Skeletal muscle satellite cell (primary cell): ENCODE measurements around the gene ZNF420. TPM values are rescaled to one million over a fixed set of nuclear protein-coding genes. Genes with fewer than 3 reads are reported as not detected.
"Not testable (repeated sequence)": the region's sequence is repeated elsewhere in the genome, so short reads cannot be mapped to it uniquely, and the experiment has no call there.

ENCODE experiments used
- H3K27me3 ChIP-seq: 2 replicates; pipeline ENCODE4 v1.7.0; 2013; ENCODE audit warnings: low read length; ENCODE audit not compliant: control insufficient read depth, insufficient read depth
- H3K36me3 ChIP-seq: 2 replicates; pipeline ENCODE4 v1.7.0; 2013; ENCODE audit warnings: mild to moderate bottlenecking, control low read depth, low read length; ENCODE audit not compliant: insufficient read depth
- H3K4me1 ChIP-seq: 2 replicates; pipeline ENCODE4 v1.7.0; 2013; ENCODE audit warnings: low read length; ENCODE audit not compliant: control insufficient read depth, insufficient read depth
- H3K4me2 ChIP-seq: 2 replicates; pipeline ENCODE4 v1.7.0; 2013; ENCODE audit warnings: mild to moderate bottlenecking, low read length
- H3K4me3 ChIP-seq: 2 replicates; pipeline ENCODE4 v1.7.0; 2013; ENCODE audit warnings: low read length
- H3K9ac ChIP-seq: 2 replicates; pipeline ENCODE4 v1.7.0; 2013; ENCODE audit warnings: mild to moderate bottlenecking, low read depth, low read length, moderate library complexity
- H3K9me3 ChIP-seq: replicated peaks from 2 replicates; pipeline ENCODE4 v1.7.0; 2013; ENCODE audit warnings: mild to moderate bottlenecking, control low read depth, low read length
- total RNA-seq: library from RNA; depleted of rRNA; stranded (reverse); fragments of >200 nt; gene quantifications from 2 replicates; pipeline ENCODE4 v1.2.3, GENCODE V29; 2012; rRNA removed

Gene ZNF420
- 5.0 and 5.1 TPM in 2 replicates for total RNA-seq

- Histone ChIP-seq H3K9ac (peak within 1 kb of the TSS; percentile 85), H3K27me3 (no peaks in the 10 kb centered on the region), H3K4me2 (peak within 1 kb of the TSS; percentile 93), H3K9me3 (no peaks in the 10 kb centered on the region), H3K4me3 (peak within 1 kb of the TSS; percentile 96), H3K36me3 (no peaks in the 10 kb centered on the region), H3K4me1 (peaks cover 5% of the 10 kb centered on the region)
Observed at GRCh38 chr19:37077934-37078716, at the start of gene ZNF420. Gene ZNF420, plus strand, starts transcription at chr19:37078433. Its CDS starts 10,686 bp downstream, at chr19:37089119.

- no peaks in the 10 kb centered on the region for H3K9me3 ChIP-seq
- H3K4me1 ChIP-seq = no peaks in the 10 kb centered on the region
- no peak overlapping the region for H3K4me2 ChIP-seq
- no peak overlapping the region for H3K9ac ChIP-seq
- H3K27me3 ChIP-seq = no peaks in the 10 kb centered on the region
- no peak overlapping the region for H3K4me3 ChIP-seq
- H3K36me3 ChIP-seq = no peaks in the 10 kb centered on the region
Observed at GRCh38 chr19:37045140-37045539, 33.1 kb upstream of the ZNF420 start.

- no peak overlapping the region for H3K4me2 ChIP-seq
- peaks cover 32% of the 10 kb centered on the region for H3K9me3 ChIP-seq
- no peaks in the 10 kb centered on the region for H3K27me3 ChIP-seq
- H3K9ac ChIP-seq = no peak overlapping the region
- H3K4me3 ChIP-seq = no peak overlapping the region
- H3K4me1 ChIP-seq = no peaks in the 10 kb centered on the region
- H3K36me3 ChIP-seq = no peaks in the 10 kb centered on the region
Observed at GRCh38 chr19:37055330-37055729, 22.9 kb upstream of the ZNF420 start.

- Histone ChIP-seq H3K4me2 (no peak overlapping the region), H3K27me3 (no peaks in the 10 kb centered on the region), H3K9me3 (peaks cover 38% of the 10 kb centered on the region), H3K4me3 (no peak overlapping the region), H3K36me3 (no peaks in the 10 kb centered on the region), H3K4me1 (no peaks in the 10 kb centered on the region), H3K9ac (no peak overlapping the region)
Observed at GRCh38 chr19:37056776-37057175, 21.5 kb upstream of the ZNF420 start.

GRCh38 chr19:37059142-37059541, 19.1 kb upstream of the ZNF420 start:
- Histone ChIP-seq H3K4me2 (no peak overlapping the region), H3K4me1 (no peaks in the 10 kb centered on the region), H3K9ac (no peak overlapping the region), H3K4me3 (no peak overlapping the region), H3K9me3 (peaks cover 38% of the 10 kb centered on the region), H3K27me3 (no peaks in the 10 kb centered on the region), H3K36me3 (no peaks in the 10 kb centered on the region)

- not testable (repeated sequence) for H3K4me1 ChIP-seq, H3K9ac ChIP-seq, H3K36me3 ChIP-seq, H3K4me2 ChIP-seq, H3K27me3 ChIP-seq, H3K9me3 ChIP-seq, H3K4me3 ChIP-seq
Observed at GRCh38 chr19:37064886-37065285, 13.3 kb upstream of the ZNF420 start.

GRCh38 chr19:37074111-37074510, 4.1 kb upstream of the ZNF420 start:
- Histone ChIP-seq H3K36me3 (no peaks in the 10 kb centered on the region), H3K4me2 (no peak overlapping the region), H3K9me3 (no peaks in the 10 kb centered on the region), H3K9ac (no peak overlapping the region), H3K27me3 (no peaks in the 10 kb centered on the region), H3K4me1 (peaks cover 2% of the 10 kb centered on the region), H3K4me3 (no peak overlapping the region)

- no peak overlapping the region for H3K4me3 ChIP-seq
- no peaks in the 10 kb centered on the region for H3K36me3 ChIP-seq
- H3K4me2 ChIP-seq = no peak overlapping the region
- H3K9ac ChIP-seq = no peak overlapping the region
- no peaks in the 10 kb centered on the region for H3K9me3 ChIP-seq
- H3K4me1 ChIP-seq = peaks cover 5% of the 10 kb centered on the region
- H3K27me3 ChIP-seq = no peaks in the 10 kb centered on the region
Observed at GRCh38 chr19:37074819-37075362, 3.3 kb upstream of the ZNF420 start.

- not testable (repeated sequence) for H3K36me3 ChIP-seq, H3K4me2 ChIP-seq, H3K9me3 ChIP-seq, H3K4me1 ChIP-seq, H3K27me3 ChIP-seq, H3K4me3 ChIP-seq, H3K9ac ChIP-seq
Observed at GRCh38 chr19:37076524-37076923, 1.7 kb upstream of the ZNF420 start.

- H3K4me1 ChIP-seq = peaks cover 5% of the 10 kb centered on the region
- peak overlapping the region; percentile 96 for H3K4me3 ChIP-seq
- H3K36me3 ChIP-seq = no peaks in the 10 kb centered on the region
- no peaks in the 10 kb centered on the region for H3K27me3 ChIP-seq
- H3K4me2 ChIP-seq = peak overlapping the region; percentile 93
- peak overlapping the region; percentile 85 for H3K9ac ChIP-seq
- no peaks in the 10 kb centered on the region for H3K9me3 ChIP-seq
Observed at GRCh38 chr19:37077501-37077933, 716 bp upstream of the ZNF420 start.

- H3K4me2 ChIP-seq = peak overlapping the region; percentile 93
- H3K36me3 ChIP-seq = no peaks in the 10 kb centered on the region
- peaks cover 5% of the 10 kb centered on the region for H3K4me1 ChIP-seq
- H3K27me3 ChIP-seq = no peaks in the 10 kb centered on the region
- peak overlapping the region; percentile 96 for H3K4me3 ChIP-seq
- H3K9me3 ChIP-seq = no peaks in the 10 kb centered on the region
- H3K9ac ChIP-seq = peak overlapping the region; percentile 85
Observed at GRCh38 chr19:37078717-37079032, 442 bp downstream of the ZNF420 start.

- peak overlapping the region; percentile 93 for H3K4me2 ChIP-seq
- H3K4me3 ChIP-seq = peak overlapping the region; percentile 96
- H3K9me3 ChIP-seq = no peaks in the 10 kb centered on the region
- H3K4me1 ChIP-seq = peaks cover 5% of the 10 kb centered on the region
- H3K9ac ChIP-seq = peak overlapping the region; percentile 85
- H3K27me3 ChIP-seq = no peaks in the 10 kb centered on the region
- no peaks in the 10 kb centered on the region for H3K36me3 ChIP-seq
Observed at GRCh38 chr19:37079238-37079637, 1.0 kb downstream of the ZNF420 start.
